ENCODE data around the gene TNKS2. TPM values are rescaled to one million over a fixed set of nuclear protein-coding genes. Genes with fewer than 3 reads are reported as not detected.

TNKS2 gene
- polyA plus RNA-seq, 1 of the 3 experiments (the other 2 are of a cell fraction), result 12.5 TPM

GRCh38 chr10:91896212-91896756 lies 98.1 kb downstream of the TNKS2 start:
- no peaks in the 10 kb centered on the region for H3K36me3 ChIP-seq (replicated peaks in 1 of 2; ENCODE audit: control insufficient read depth in 1 of 2, insufficient read depth in 2 of 2, low read length in 1 of 2)
- no peak overlapping the region for H3K9ac ChIP-seq
- H3K27ac ChIP-seq (ENCODE audit: low read depth in 2 of 2, low read length in 1 of 2), result no peak overlapping the region
- no peak overlapping the region for H2AFZ ChIP-seq (ENCODE audit: low read depth)
- H3F3A ChIP-seq (replicated peaks; ENCODE audit: insufficient read depth), result peaks cover 3% of the 10 kb centered on the region
- H3K4me2 ChIP-seq, result no peak overlapping the region
- no peaks in the 10 kb centered on the region for H3K79me2 ChIP-seq (ENCODE audit: insufficient read depth)
- no peaks in the 10 kb centered on the region for H3K9me3 ChIP-seq
- no peaks in the 10 kb centered on the region for H3K27me3 ChIP-seq (ENCODE audit: insufficient read depth)
- H3K4me3 ChIP-seq (ENCODE audit: low read depth in 2 of 2, low read length in 1 of 2), result no peak overlapping the region
- H3K9me2 ChIP-seq, result no peaks in the 10 kb centered on the region
- ChIA-PET CTCF (no interaction called here), POLR2A (no interaction called here)
- TF ChIP-seq EZH2phosphoT487 (IDR thresholded peaks at IDR 0.05; ENCODE audit: borderline replicate concordance, low read depth) (no peak), JUND (IDR thresholded peaks at IDR 0.05) (no peak), RFX5 (IDR thresholded peaks at IDR 0.05; ENCODE audit: low read length) (no peak), RXRA (IDR thresholded peaks at IDR 0.05; ENCODE audit: borderline replicate concordance, low read depth) (no peak), TAF1 (IDR thresholded peaks at IDR 0.05; ENCODE audit: borderline replicate concordance, low read depth, low read length) (no peak), PBX3 (IDR thresholded peaks at IDR 0.05) (no peak), MEF2A (IDR thresholded peaks at IDR 0.05; ENCODE audit: borderline replicate concordance, low read depth) (no peak), NRF1 (IDR thresholded peaks at IDR 0.05; ENCODE audit: low read depth, low read length) (no peak), EP300 (IDR thresholded peaks at IDR 0.05; ENCODE audit: borderline replicate concordance in 1 of 2, low read depth in 1 of 2, low read length in 1 of 2) (no peak), CHD2 (IDR thresholded peaks at IDR 0.05; ENCODE audit: low read length, partially characterized antibody) (no peak), IRF3 (IDR thresholded peaks at IDR 0.05; ENCODE audit: low read depth, low read length) (no peak)
- H4K20me1 ChIP-seq (ENCODE audit: insufficient read depth), result no peaks in the 10 kb centered on the region
- 0 out of 4 replicates have a peak, but pooled peaks cover 0 to under 1% of the 10 kb centered on the region in 2 experiments for H3K4me1 ChIP-seq (ENCODE audit: control insufficient read depth in 1 of 2, insufficient read depth in 2 of 2, low read depth in 1 of 2, low read length in 1 of 2)
- no peak for DNase-seq
- 46% methylated on average over 3 of the region's 3 CpGs for WGBS (ENCODE audit: low lambda C conversion rate)

- Histone ChIP-seq H3K4me3 (ENCODE audit: low read depth in 2 of 2, low read length in 1 of 2) (no peak overlapping the region), H3K4me2 (no peak overlapping the region), H3K79me2 (ENCODE audit: insufficient read depth) (no peaks in the 10 kb centered on the region), H2AFZ (ENCODE audit: low read depth) (no peak overlapping the region), H3K9me3 (no peaks in the 10 kb centered on the region), H3K4me1 (ENCODE audit: control insufficient read depth in 1 of 2, insufficient read depth in 2 of 2, low read depth in 1 of 2, low read length in 1 of 2) (peaks cover 0 to 12% of the 10 kb centered on the region in 2 experiments; a peak in 2 of 4 replicates), H3F3A (replicated peaks; ENCODE audit: insufficient read depth) (peaks cover 14% of the 10 kb centered on the region), H3K36me3 (replicated peaks in 1 of 2; ENCODE audit: control insufficient read depth in 1 of 2, insufficient read depth in 2 of 2, low read length in 1 of 2) (no peaks in the 10 kb centered on the region), H3K9ac (no peak overlapping the region), H4K20me1 (ENCODE audit: insufficient read depth) (no peaks in the 10 kb centered on the region), H3K27ac (ENCODE audit: low read depth in 2 of 2, low read length in 1 of 2) (no peak overlapping the region), H3K27me3 (ENCODE audit: insufficient read depth) (no peaks in the 10 kb centered on the region), H3K9me2 (no peaks in the 10 kb centered on the region)
- 71% methylated on average over 8 of the region's 8 CpGs for WGBS (ENCODE audit: low lambda C conversion rate)
- no peak for DNase-seq
- CTCF ChIA-PET, result no interaction called here
- POLR2A ChIA-PET, result no interaction called here
- TF ChIP-seq EZH2phosphoT487 (IDR thresholded peaks at IDR 0.05; ENCODE audit: borderline replicate concordance, low read depth), result no peak
- no peak for TF ChIP-seq RXRA (IDR thresholded peaks at IDR 0.05; ENCODE audit: borderline replicate concordance, low read depth)
- TF ChIP-seq ELF1 (IDR thresholded peaks at IDR 0.05), result no peak
- no peak for TF ChIP-seq NFIC (IDR thresholded peaks at IDR 0.05; ENCODE audit: borderline replicate concordance)
- TF ChIP-seq MAX (IDR thresholded peaks at IDR 0.05; ENCODE audit: low read depth), result no peak
- TF ChIP-seq MXI1 (IDR thresholded peaks at IDR 0.05; ENCODE audit: low read depth, low read length), result no peak
- no peak for TF ChIP-seq REST (IDR thresholded peaks at IDR 0.05; ENCODE audit: low read depth, low read length)
- no peak for TF ChIP-seq CTCF (IDR thresholded peaks at IDR 0.05)
- TF ChIP-seq NRF1 (IDR thresholded peaks at IDR 0.05; ENCODE audit: low read depth, low read length), result no peak
- TF ChIP-seq IRF3 (IDR thresholded peaks at IDR 0.05; ENCODE audit: low read depth, low read length), result no peak
- TF ChIP-seq JUND (IDR thresholded peaks at IDR 0.05), result no peak
- no peak for TF ChIP-seq RCOR1 (IDR thresholded peaks at IDR 0.05; ENCODE audit: low read length)
Measured at GRCh38 chr10:91897421-91897820, 99.2 kb downstream of the TNKS2 start.
